ENCODE measurements around the gene POU2F2. TPM values are rescaled to one million over a fixed set of nuclear protein-coding genes. Genes with fewer than 3 reads are reported as not detected.

POU2F2 gene
- total and polyA plus RNA-seq, 9 of the 15 experiments (the other 6 are each of a cell fraction or from before 2014, with no cell fraction given): 0.03 to 0.68 (median 0.14) TPM

DNA sequence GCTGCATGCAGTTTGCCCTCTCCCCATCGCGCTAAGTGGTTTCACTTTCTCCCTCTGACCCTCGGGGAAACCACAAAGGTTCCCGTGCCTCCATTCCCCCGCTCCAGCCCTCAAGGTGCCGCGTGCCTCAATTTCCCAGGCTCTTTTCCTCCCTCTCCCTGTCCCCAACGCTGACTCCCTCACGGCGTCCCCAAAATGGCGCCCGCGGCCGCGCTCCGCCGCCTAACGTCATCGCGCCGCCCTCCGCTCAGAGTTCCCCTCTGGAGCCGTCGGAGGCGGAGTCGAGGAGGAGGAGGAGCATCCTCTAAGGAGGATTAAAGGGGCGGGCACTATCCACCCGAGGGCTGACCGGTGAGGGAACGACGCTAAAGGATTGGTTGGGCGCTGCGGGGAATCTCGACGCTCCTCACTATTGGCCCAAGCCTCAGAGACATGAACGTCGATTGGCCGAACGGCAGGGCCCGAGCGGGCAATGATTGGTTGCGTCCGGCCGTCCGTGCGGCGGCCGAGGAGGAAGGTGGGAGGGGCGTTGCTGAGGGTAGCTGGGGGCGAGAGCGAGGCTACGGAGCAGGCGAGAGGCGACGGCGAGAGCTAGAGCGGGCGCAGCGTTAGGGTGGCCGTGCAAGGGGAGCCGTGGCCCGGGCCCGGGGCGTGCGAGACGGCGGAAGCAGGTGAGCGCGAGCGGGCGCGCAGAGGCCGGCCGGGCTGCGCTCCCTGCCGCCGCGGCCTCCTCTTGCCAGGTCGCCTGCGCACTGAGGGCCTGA is 56.4 kb downstream of the POU2F2 start, which contains the start of gene ZNF574 (continued):
- TF ChIP-seq, protein P1, sequence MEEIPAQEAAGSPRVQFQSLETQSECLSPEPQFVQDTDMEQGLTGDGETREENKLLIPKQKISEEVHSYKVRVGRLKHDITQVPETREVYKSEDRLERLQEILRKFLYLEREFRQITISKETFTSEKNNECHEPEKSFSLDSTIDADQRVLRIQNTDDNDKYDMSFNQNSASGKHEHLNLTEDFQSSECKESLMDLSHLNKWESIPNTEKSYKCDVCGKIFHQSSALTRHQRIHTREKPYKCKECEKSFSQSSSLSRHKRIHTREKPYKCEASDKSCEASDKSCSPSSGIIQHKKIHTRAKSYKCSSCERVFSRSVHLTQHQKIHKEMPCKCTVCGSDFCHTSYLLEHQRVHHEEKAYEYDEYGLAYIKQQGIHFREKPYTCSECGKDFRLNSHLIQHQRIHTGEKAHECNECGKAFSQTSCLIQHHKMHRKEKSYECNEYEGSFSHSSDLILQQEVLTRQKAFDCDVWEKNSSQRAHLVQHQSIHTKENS (CRISPR knock-in tag; IDR thresholded peaks at IDR 0.05): no peak
- TF ChIP-seq ZNF384 (IDR thresholded peaks at IDR 0.05; ENCODE audit: low read depth, low read length) (no peak), ZBTB7A (IDR thresholded peaks at IDR 0.05; ENCODE audit: borderline replicate concordance, control insufficient read depth, low read depth, low read length) (peak; percentile 77; the same call in 1 of the 2 replicates), CTBP1 (IDR thresholded peaks at IDR 0.05; ENCODE audit: borderline replicate concordance) (peak; percentile 81), SIRT6 (IDR thresholded peaks at IDR 0.05; ENCODE audit: low read depth, low read length) (no peak), HLTF (IDR thresholded peaks at IDR 0.05) (no peak; the same call in 1 of the 2 replicates), ZNF121 (CRISPR knock-in tag; conservative IDR thresholded peaks at IDR 0.05) (no peak), SPI1 (IDR thresholded peaks at IDR 0.05; ENCODE audit: borderline replicate concordance, low read depth, low read length) (peak; percentile 70; the same call in 1 of the 2 replicates), BACH1 (tag; IDR thresholded peaks at IDR 0.05) (no peak)
- TF ChIP-seq, protein P2, sequence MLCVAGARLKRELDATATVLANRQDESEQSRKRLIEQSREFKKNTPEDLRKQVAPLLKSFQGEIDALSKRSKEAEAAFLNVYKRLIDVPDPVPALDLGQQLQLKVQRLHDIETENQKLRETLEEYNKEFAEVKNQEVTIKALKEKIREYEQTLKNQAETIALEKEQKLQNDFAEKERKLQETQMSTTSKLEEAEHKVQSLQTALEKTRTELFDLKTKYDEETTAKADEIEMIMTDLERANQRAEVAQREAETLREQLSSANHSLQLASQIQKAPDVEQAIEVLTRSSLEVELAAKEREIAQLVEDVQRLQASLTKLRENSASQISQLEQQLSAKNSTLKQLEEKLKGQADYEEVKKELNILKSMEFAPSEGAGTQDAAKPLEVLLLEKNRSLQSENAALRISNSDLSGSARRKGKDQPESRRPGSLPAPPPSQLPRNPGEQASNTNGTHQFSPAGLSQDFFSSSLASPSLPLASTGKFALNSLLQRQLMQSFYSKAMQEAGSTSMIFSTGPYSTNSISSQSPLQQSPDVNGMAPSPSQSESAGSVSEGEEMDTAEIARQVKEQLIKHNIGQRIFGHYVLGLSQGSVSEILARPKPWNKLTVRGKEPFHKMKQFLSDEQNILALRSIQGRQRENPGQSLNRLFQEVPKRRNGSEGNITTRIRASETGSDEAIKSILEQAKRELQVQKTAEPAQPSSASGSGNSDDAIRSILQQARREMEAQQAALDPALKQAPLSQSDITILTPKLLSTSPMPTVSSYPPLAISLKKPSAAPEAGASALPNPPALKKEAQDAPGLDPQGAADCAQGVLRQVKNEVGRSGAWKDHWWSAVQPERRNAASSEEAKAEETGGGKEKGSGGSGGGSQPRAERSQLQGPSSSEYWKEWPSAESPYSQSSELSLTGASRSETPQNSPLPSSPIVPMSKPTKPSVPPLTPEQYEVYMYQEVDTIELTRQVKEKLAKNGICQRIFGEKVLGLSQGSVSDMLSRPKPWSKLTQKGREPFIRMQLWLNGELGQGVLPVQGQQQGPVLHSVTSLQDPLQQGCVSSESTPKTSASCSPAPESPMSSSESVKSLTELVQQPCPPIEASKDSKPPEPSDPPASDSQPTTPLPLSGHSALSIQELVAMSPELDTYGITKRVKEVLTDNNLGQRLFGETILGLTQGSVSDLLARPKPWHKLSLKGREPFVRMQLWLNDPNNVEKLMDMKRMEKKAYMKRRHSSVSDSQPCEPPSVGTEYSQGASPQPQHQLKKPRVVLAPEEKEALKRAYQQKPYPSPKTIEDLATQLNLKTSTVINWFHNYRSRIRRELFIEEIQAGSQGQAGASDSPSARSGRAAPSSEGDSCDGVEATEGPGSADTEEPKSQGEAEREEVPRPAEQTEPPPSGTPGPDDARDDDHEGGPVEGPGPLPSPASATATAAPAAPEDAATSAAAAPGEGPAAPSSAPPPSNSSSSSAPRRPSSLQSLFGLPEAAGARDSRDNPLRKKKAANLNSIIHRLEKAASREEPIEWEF (CRISPR knock-in tag; IDR thresholded peaks at IDR 0.05): no peak
- TF ChIP-seq, protein P3, sequence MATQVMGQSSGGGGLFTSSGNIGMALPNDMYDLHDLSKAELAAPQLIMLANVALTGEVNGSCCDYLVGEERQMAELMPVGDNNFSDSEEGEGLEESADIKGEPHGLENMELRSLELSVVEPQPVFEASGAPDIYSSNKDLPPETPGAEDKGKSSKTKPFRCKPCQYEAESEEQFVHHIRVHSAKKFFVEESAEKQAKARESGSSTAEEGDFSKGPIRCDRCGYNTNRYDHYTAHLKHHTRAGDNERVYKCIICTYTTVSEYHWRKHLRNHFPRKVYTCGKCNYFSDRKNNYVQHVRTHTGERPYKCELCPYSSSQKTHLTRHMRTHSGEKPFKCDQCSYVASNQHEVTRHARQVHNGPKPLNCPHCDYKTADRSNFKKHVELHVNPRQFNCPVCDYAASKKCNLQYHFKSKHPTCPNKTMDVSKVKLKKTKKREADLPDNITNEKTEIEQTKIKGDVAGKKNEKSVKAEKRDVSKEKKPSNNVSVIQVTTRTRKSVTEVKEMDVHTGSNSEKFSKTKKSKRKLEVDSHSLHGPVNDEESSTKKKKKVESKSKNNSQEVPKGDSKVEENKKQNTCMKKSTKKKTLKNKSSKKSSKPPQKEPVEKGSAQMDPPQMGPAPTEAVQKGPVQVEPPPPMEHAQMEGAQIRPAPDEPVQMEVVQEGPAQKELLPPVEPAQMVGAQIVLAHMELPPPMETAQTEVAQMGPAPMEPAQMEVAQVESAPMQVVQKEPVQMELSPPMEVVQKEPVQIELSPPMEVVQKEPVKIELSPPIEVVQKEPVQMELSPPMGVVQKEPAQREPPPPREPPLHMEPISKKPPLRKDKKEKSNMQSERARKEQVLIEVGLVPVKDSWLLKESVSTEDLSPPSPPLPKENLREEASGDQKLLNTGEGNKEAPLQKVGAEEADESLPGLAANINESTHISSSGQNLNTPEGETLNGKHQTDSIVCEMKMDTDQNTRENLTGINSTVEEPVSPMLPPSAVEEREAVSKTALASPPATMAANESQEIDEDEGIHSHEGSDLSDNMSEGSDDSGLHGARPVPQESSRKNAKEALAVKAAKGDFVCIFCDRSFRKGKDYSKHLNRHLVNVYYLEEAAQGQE (IDR thresholded peaks at IDR 0.05; ENCODE audit: borderline replicate concordance): no peak
- TF ChIP-seq, protein P3 (CRISPR knock-in tag; IDR thresholded peaks at IDR 0.05; ENCODE audit: low read depth): peak; percentile 82; the same call in 1 of the 2 replicates

All from K562 (cell line).